LHCN-M2 (cell line): ENCODE data around the gene ZNF326. TPM values are rescaled to one million over a fixed set of nuclear protein-coding genes. Genes with fewer than 3 reads are reported as not detected.

Experiments
- DNase-seq: peaks from one replicate; pipeline ENCODE4 v3.0.0-alpha.2; 2012; ENCODE audit warnings: low read depth
- total RNA-seq: library from RNA; depleted of rRNA; stranded (reverse); fragments of >200 nt; gene quantifications from 2 replicates; pipeline ENCODE4 v1.2.3, GENCODE V29; 2014; rRNA removed

The ZNF326 gene
- total RNA-seq, 1 experiment from 2014 or later: 6.3 TPM

- no peak for DNase-seq
Observed at GRCh38 chr1:90068611-90069280, 73.8 kb downstream of the ZNF326 start.

- no peak for DNase-seq
Observed at GRCh38 chr1:90074137-90074536, 79.2 kb downstream of the ZNF326 start.

GRCh38 chr1:90074566-90074965 lies 79.7 kb downstream of the ZNF326 start:
- no peak for DNase-seq

DNA sequence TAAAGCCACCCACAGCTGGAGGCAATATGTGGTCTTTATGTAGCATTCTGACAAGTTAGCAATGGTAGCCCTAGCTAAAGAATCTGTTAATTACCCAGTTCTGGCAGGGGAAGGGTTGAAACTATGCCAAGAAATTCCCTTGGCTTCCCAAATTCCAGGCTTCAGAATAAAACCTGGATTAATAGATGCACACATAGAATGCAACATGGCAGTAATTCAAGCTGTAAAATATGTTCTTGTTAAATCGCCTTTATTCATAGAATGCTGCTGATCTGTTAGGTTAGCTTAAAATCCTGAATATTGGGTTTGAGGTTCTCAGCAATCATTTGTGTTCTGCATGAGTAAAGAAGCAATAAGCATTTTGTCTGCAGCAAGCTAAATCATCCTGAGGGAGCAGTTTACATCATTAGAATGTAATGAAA lies 80.1 kb downstream of the ZNF326 start:
- DNase-seq: no peak

GRCh38 chr1:90083995-90084394 lies 89.1 kb downstream of the ZNF326 start:
- no peak for DNase-seq

Other genes with a start within 250 kb of the ZNF326 start
- 20.7 and 23.9 TPM in 2 replicates for gene LRRC8D, start 174.1 kb upstream of the ZNF326 start, total RNA-seq